K562 (cell line): ENCODE results near the gene LIX1L. TPM values are rescaled to one million over a fixed set of nuclear protein-coding genes. Genes with fewer than 3 reads are reported as not detected.

Source experiments
- ETS2 ChIP-seq: IDR thresholded peaks from 2 replicates; pipeline ENCODE4 v1.6.1; 2016; ENCODE audit warnings: borderline replicate concordance, missing genetic modification characterization, mild to moderate bottlenecking, moderate library complexity, missing compliant biosample characterization; ENCODE audit not compliant: poor library complexity, severe bottlenecking
- MYC ChIP-seq, 2 experiments: fragments of 250-450 bp in 1 of 2; sonication (Bioruptor Pico) in 1 of 2; IDR thresholded peaks; 2 replicates each; pipeline versions ENCODE4 v1.5.1 to v1.6.1; 2012 to 2021; ENCODE audit warnings: low read depth in 2 of 2, borderline replicate concordance in 1 of 2, improper control_type of control experiment in 1 of 2, low read length in 1 of 2, mild to moderate bottlenecking in 1 of 2, moderate library complexity in 1 of 2
- PRDM10 ChIP-seq: fragments of 450-650 bp; IDR thresholded peaks from 2 replicates; pipeline ENCODE4 v1.6.1; 2018; ENCODE audit not compliant: partially characterized antibody
- REST ChIP-seq, 2 experiments: fragments of 450-650 bp; formaldehyde crosslinking in 1 of 2; IDR thresholded peaks; 2 replicates each; pipeline versions ENCODE4 v1.4.0 to v1.6.1; 2014 to 2020; ENCODE audit warnings: mild to moderate bottlenecking in 2 of 2, borderline replicate concordance in 1 of 2, low read depth in 1 of 2
- SMARCA5 ChIP-seq: fragments of 450-650 bp; IDR thresholded peaks from 2 replicates; pipeline ENCODE4 v1.6.1; 2016
- ZHX1 ChIP-seq: fragments of 150-350 bp; conservative IDR thresholded peaks from 2 replicates; pipeline ENCODE4 v1.6.1; 2014; ENCODE audit warnings: low read length
- ZNF408 ChIP-seq: fragments of 250-450 bp; sonication (Bioruptor Pico); IDR thresholded peaks from 2 replicates; pipeline ENCODE4 v1.4.0; 2020; ENCODE audit warnings: low read depth, mild to moderate bottlenecking, moderate library complexity
- ZNF449 ChIP-seq: fragments of 250-450 bp; sonication (Bioruptor Pico); IDR thresholded peaks from 2 replicates; pipeline ENCODE4 v1.8.0; 2022; ENCODE audit warnings: moderate library complexity, mild to moderate bottlenecking, inconsistent platforms
- polyA plus RNA-seq, 8 experiments: library from polyadenylated mRNA; depleted of rRNA in 4 of 8; stranded (reverse) in 5 of 8; unstranded in 3 of 8; fragments of >200 nt; fragmentation: Nextera tagmentation in 2 of 8; fragmentation: Illumina TruSeq in 1 of 8; extraction: Ambion mirVana in 2 of 8; extraction: Trizol in 1 of 8; gene quantifications; 2 replicates each; pipeline versions ENCODE4 v1.2.1 to v1.2.3, GENCODE V29; 2011 to 2014; ENCODE audit warnings: inconsistent platforms in 1 of 8, missing spikeins in 1 of 8
- total RNA-seq, 7 experiments: library from RNA; depleted of rRNA in 6 of 7; stranded (reverse); fragments of >200 nt in 6 of 7; fragmentation: Illumina TruSeq in 2 of 7; extraction: Trizol in 2 of 7; gene quantifications; 2 replicates each; pipeline versions ENCODE4 v1.2.1 to v1.2.3, GENCODE V29; 2011 to 2021; ENCODE audit warnings: low replicate concordance in 1 of 7

Gene LIX1L
- total and polyA plus RNA-seq, 9 of the 15 experiments (the other 6 are each of a cell fraction or from before 2014, with no cell fraction given): 4.6 to 26.5 (median 12.5) TPM

- TF ChIP-seq ZHX1 (no peak), SMARCA5 (no peak), ZNF408 (CRISPR knock-in tag) (no peak), PRDM10 (peak; percentile 54), MYC (IDR thresholded peaks at IDR 0.05; ENCODE audit: low read depth, low read length) (no peak), MYC (CRISPR knock-in tag; IDR thresholded peaks at IDR 0.05; ENCODE audit: borderline replicate concordance, low read depth) (no peak), ETS2 (tag) (no peak), ZNF449 (CRISPR knock-in tag) (peak; percentile 80; the same call in 1 of the 2 replicates), REST (IDR thresholded peaks at IDR 0.05; ENCODE audit: borderline replicate concordance) (no peak), REST (CRISPR knock-in tag; IDR thresholded peaks at IDR 0.05; ENCODE audit: low read depth) (no peak)
Measured at GRCh38 chr1:145964328-145965118, 6.7 kb upstream of the LIX1L start, which contains the start of the genes ANKRD34A and POLR3GL (continued).
